Measurements from ENCODE around the gene TYW1.

TYW1 gene

GRCh38 chr7:66953044-66953427 is 43.6 kb upstream of the TYW1 start:
- peaks cover 32% of the 10 kb centered on the region for H3K36me3 ChIP-seq (ENCODE audit: control insufficient read depth, insufficient read depth, low read length)

GRCh38 chr7:66957595-66958290 is 38.9 kb upstream of the TYW1 start:
- DNase-seq (ENCODE audit: extremely low read depth, insufficient read length), result no peak

More at GRCh38 chr7:66953044-66953427, 43.6 kb upstream of the TYW1 start:
- TF ChIP-seq, protein P1, sequence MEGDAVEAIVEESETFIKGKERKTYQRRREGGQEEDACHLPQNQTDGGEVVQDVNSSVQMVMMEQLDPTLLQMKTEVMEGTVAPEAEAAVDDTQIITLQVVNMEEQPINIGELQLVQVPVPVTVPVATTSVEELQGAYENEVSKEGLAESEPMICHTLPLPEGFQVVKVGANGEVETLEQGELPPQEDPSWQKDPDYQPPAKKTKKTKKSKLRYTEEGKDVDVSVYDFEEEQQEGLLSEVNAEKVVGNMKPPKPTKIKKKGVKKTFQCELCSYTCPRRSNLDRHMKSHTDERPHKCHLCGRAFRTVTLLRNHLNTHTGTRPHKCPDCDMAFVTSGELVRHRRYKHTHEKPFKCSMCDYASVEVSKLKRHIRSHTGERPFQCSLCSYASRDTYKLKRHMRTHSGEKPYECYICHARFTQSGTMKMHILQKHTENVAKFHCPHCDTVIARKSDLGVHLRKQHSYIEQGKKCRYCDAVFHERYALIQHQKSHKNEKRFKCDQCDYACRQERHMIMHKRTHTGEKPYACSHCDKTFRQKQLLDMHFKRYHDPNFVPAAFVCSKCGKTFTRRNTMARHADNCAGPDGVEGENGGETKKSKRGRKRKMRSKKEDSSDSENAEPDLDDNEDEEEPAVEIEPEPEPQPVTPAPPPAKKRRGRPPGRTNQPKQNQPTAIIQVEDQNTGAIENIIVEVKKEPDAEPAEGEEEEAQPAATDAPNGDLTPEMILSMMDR (IDR thresholded peaks at IDR 0.05; ENCODE audit: insufficient read depth, low read length, poor library complexity, severe bottlenecking), result no peak
- H3K4me3 ChIP-seq (replicated peaks; ENCODE audit: low read depth, low read length), result no peak overlapping the region
- H3K27me3 ChIP-seq (replicated peaks; ENCODE audit: control insufficient read depth, insufficient read depth, low read length), result no peaks in the 10 kb centered on the region
- no peak for DNase-seq (ENCODE audit: extremely low read depth, insufficient read length)

DNA sequence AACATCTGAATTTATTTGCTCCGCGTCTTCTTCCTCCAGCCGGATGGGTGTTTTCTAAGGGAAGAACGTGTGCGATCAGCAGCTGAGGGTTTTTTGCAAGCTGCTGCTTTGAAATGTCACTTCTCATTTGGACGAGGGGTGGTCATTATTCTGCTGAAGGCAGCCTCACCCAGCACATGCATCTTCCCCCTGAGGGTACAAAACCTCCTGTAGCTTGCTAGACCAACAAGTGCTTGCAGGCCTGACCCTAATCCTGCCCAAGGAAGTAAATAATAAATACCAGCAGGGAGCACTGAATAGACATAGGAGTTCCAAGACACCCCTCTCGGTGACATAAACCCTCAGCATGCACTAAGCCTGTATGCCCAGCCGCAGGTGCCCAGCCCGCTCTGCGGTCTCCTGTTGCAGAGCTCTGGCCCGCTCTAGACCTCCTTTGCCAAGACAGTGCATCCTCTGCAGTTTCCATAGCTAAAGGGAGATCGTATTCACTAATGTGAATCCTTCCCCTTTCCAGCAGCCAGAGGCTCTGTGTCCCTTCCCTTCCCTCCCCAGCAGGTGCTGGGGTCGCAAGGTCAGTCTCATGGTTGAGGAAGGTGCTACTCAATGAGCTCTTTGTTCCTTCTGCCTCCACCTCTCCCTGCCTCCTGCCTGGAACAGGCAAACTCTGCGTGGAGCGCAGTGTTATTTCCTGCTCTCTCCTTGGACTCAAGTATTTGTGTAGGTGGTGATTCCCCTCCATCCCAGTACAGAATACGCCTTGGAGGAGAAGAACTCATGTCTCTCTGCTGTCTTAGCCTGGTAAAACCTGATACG is 37.9 kb upstream of the TYW1 start:
- Histone ChIP-seq H3K36me3 (ENCODE audit: control insufficient read depth, insufficient read depth, low read length) (peaks cover 19% of the 10 kb centered on the region), H3K4me3 (replicated peaks; ENCODE audit: low read depth, low read length) (no peak overlapping the region), H3K27me3 (replicated peaks; ENCODE audit: control insufficient read depth, insufficient read depth, low read length) (no peaks in the 10 kb centered on the region)
- TF ChIP-seq, protein P1 (IDR thresholded peaks at IDR 0.05; ENCODE audit: insufficient read depth, low read length, poor library complexity, severe bottlenecking), result no peak
- DNase-seq (ENCODE audit: extremely low read depth, insufficient read length), result no peak

More at GRCh38 chr7:66957595-66958290, 38.9 kb upstream of the TYW1 start:
- H3K36me3 ChIP-seq (ENCODE audit: control insufficient read depth, insufficient read depth, low read length), result peaks cover 26% of the 10 kb centered on the region
- TF ChIP-seq, protein P1 (IDR thresholded peaks at IDR 0.05; ENCODE audit: insufficient read depth, low read length, poor library complexity, severe bottlenecking), result no peak
- no peaks in the 10 kb centered on the region for H3K27me3 ChIP-seq (replicated peaks; ENCODE audit: control insufficient read depth, insufficient read depth, low read length)
- H3K4me3 ChIP-seq (replicated peaks; ENCODE audit: low read depth, low read length), result no peak overlapping the region

DNA sequence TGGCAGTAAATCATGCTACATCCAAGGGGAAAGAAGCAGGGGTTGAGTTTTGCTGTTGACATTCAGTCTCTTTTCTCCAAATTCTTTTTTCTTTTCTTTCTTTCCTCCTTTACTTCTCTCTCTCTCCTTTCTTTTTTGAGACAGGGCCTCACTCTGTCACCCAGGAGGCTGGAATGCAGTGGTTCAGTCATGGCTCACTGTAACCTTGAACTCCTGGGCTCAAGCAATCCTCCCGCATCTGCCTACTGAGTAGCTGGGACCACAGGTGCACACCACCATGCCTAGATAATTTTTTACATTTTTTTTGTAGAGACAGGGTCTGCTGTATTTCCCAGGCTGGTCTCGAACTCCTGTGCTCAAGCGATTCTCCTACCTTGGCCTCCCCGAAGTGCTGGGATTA is 36.4 kb upstream of the TYW1 start:
- no peak for DNase-seq (ENCODE audit: extremely low read depth, insufficient read length)
- TF ChIP-seq, protein P1 (IDR thresholded peaks at IDR 0.05; ENCODE audit: insufficient read depth, low read length, poor library complexity, severe bottlenecking), result no peak
- H3K4me3 ChIP-seq (replicated peaks; ENCODE audit: low read depth, low read length), result no peak overlapping the region
- no peaks in the 10 kb centered on the region for H3K27me3 ChIP-seq (replicated peaks; ENCODE audit: control insufficient read depth, insufficient read depth, low read length)
- peaks cover 17% of the 10 kb centered on the region for H3K36me3 ChIP-seq (ENCODE audit: control insufficient read depth, insufficient read depth, low read length)

- Histone ChIP-seq H3K27me3 (replicated peaks; ENCODE audit: control insufficient read depth, insufficient read depth, low read length) (no peaks in the 10 kb centered on the region), H3K36me3 (ENCODE audit: control insufficient read depth, insufficient read depth, low read length) (peaks cover 15% of the 10 kb centered on the region), H3K4me3 (replicated peaks; ENCODE audit: low read depth, low read length) (no peak overlapping the region)
- DNase-seq (ENCODE audit: extremely low read depth, insufficient read length), result no peak
- TF ChIP-seq, protein P1 (IDR thresholded peaks at IDR 0.05; ENCODE audit: insufficient read depth, low read length, poor library complexity, severe bottlenecking), result no peak
Observed at GRCh38 chr7:66961096-66961495, 35.5 kb upstream of the TYW1 start.
